Occipital lobe (tissue), 2 donors: ENCODE results near the gene NME3. TPM values are rescaled to one million over a fixed set of nuclear protein-coding genes. Genes with fewer than 3 reads are reported as not detected.

Experiments used
- DNase-seq: peaks from one replicate; lab custom pipeline; 2025; lab: John Stamatoyannopoulos, UW
- total RNA-seq: library from RNA; depleted of rRNA; stranded (reverse); fragments of >200 nt; gene quantifications from one replicate; pipeline ENCODE4 v1.2.3, GENCODE V29; 2014

Gene NME3
- total RNA-seq, 1 donor from 2014 or later: 26.2 TPM

DNA sequence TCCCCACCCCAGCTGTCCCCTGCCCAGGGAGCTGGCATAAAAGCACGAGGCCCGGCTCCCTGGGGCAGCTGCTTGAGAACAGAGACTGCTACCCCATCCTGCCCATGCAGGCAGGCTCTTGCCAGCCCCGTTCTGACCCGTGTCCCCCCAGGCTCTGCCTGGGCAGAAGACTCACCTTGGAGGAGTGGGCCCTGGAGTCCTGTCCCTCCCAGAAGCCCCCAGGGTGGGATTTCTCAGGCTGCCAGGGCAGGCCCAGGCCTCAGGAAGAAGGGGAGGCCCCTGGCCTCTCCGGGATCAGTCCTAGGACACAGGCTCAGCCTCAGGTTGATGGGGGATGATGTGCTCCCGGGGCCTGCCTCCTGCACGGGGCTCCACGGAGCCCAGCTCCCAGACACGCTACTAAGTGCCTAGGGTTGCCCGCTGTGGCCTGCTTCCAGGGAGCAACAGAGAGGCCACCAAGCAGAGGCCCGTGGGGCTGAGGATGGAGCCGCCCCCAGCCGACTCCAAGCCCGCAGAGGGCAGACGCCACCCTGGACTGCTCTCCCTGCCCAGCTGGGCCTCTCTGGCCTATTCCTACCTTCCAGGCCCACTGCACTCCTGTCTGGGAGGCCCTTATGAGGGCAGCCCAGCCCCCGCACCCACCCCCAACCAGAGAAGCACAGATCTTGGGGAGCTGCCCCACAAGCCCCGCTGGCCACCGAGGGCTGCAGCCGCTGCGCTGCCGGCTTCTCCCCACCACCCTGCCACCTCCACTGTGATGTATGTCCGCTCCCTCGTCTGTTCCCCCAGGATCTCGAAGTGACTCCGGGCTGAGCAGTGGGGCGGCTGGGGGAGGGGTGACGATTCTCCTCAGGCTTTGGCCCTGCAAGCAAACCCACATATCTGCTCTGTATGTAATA, 1.7 kb downstream of the NME3 start:
- no peak for DNase-seq

DNA sequence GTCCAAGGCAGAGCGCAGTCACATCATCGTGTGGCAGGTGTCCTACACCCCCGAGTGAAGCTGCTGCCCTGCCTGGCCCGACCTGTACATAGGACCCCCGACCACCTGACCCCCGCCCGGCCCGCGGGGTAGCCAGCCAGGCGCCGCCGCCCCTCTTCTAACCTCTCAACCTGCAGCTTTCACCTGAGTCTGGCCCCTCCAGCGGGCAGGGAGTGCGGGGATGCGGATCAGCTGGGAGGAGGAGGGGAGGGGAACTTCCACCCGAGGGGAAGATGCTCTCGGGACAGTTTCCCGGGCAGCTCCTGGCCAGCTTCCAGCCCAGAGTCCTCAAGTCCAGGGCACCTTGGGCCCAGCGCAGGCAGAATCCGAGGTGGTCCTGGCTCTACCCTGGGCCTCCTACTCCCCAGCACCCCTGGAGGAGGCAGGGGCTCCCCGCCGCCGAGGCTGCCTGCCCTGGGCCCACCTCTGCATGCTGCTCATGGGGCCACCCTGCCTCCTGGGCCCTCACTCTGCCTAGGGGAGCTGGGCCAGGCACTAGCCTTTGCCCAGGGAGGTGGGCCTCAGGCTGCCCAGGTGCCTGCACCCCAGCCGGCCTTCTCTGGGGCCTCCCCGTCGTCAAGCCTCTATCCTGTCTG, 2.5 kb downstream of the NME3 start:
- no peak for DNase-seq

DNA sequence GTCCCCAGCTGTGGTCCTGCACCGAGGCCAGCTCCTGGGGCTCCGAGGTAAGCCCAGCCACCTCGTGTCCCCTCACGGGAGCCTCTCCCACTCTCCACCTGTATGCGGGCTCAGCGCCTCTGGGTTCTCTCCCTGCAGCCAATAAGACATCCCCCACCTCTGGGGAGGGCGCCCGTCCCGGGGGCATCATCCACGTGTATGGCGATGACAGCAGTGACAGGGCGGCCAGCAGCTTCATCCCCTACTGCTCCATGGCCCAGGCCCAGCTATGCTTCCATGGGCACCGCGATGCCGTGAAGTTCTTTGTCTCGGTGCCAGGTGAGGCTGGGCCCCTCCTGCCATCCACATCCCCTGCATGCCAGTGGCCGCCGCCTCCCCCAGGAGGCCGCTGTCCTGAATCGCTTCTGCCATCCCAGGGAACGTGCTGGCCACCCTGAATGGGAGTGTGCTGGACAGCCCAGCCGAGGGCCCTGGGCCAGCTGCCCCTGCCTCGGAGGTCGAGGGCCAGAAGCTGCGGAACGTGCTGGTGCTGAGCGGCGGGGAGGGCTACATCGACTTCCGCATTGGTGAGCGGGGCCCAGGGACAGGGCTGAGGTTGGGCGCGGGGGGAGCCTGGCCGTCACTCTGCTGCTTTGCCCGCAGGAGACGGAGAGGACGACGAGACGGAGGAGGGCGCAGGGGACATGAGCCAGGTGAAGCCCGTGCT, 3.1 kb downstream of the NME3 start:
- no peak for DNase-seq

DNA sequence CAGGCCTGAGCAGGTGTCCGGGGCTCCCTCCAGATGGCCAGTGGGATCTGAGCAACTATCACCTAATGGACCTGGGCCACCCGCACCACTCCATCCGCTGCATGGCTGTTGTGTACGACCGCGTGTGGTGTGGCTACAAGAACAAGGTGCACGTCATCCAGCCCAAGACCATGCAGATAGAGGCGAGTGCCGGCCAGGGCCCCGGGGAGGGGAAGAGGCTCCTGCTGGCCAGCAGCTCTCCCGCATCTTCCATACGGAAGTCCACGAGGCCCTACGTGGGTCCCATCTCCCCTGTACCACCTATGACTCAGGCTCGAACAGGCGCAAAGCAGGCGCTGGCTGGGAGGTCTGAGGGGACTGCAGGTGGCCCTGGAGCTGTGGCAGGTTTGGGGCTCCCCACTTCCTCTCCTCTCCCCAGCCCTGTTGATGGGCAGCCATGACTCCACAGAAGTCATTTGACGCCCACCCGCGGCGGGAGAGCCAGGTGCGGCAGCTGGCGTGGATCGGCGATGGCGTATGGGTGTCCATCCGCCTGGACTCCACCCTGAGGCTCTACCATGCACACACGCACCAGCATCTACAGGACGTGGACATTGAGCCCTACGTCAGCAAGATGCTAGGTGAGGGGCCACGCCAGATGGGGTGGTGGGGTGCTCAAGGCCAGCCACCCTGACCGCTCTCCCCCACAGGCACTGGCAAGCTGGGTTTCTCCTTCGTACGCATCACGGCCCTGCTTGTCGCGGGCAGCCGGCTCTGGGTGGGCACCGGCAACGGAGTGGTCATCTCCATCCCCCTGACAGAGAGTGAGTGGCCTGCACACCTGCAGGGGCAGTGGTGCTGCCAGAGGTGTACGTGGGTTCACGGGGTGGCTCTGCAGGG, 4.0 kb downstream of the NME3 start:
- no peak for DNase-seq

DNA sequence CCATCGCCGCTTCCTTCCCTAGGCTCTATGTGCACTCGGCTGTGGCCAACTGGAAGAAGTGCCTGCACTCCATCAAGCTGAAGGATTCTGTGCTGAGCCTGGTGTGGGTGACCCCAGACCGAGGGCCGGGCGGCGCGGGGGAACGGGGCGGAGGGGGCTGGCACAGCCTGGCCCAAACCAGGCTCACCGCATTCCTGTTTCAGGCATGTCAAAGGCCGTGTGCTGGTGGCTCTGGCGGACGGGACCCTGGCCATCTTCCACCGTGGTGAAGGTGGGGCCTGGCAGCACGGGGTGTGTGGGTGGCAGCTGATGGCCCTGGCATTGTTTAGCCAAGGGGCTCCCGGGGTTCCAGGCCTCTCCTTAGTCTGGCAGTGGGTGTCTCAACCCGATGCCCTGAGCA, 4.6 kb downstream of the NME3 start:
- DNase-seq: no peak

DNA sequence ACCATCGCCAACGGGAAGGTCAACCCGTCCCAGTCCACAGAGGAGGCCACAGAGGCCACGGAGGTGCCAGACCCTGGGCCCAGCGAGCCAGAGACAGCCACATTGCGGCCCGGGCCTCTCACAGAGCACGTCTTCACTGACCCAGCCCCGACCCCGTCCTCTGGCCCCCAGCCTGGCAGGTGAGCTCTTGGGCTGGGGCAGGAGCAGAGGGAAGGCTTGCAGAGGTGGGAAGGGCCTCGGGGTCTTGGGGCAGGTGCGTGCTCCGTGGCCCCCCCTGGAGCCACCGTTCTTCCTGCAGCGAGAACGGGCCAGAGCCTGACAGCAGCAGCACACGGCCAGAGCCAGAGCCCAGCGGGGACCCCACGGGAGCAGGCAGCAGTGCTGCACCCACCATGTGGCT, 5.1 kb downstream of the NME3 start:
- DNase-seq: no peak

DNA sequence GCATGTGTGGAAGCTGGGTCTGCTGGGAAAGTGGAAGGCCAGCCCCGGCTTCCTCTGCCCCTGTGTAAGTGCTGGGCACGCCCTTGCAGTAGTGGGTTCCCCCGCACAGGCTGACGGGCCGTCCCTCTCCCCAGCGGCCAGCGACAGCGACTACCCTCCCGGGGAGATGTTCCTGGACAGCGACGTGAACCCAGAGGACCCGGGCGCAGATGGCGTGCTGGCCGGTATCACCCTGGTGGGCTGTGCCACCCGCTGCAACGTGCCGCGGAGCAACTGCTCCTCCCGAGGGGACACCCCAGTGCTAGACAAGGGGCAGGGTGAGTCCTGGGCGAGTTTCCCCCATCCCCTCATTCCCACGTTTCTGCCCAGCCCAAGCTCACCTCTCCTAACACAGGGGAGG, 5.5 kb downstream of the NME3 start:
- DNase-seq: no peak

DNA sequence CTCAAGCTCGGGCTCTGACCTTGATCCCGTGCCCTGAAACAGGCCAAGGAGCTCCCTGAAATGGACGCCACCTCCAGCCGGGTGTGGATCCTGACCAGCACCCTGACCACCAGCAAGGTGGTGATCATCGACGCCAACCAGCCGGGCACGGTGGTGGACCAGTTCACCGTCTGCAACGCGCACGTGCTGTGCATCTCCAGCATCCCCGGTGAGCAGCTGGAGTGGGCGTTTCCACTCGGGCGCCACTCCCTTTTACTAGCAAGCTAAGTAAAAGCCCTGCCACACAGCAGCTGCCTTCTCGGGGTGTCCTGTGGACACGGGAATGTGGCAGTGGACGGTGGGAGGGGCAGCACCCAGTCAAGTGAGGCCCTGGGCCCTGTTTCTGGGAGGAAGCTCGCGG, 6.4 kb downstream of the NME3 start:
- DNase-seq: no peak

DNA sequence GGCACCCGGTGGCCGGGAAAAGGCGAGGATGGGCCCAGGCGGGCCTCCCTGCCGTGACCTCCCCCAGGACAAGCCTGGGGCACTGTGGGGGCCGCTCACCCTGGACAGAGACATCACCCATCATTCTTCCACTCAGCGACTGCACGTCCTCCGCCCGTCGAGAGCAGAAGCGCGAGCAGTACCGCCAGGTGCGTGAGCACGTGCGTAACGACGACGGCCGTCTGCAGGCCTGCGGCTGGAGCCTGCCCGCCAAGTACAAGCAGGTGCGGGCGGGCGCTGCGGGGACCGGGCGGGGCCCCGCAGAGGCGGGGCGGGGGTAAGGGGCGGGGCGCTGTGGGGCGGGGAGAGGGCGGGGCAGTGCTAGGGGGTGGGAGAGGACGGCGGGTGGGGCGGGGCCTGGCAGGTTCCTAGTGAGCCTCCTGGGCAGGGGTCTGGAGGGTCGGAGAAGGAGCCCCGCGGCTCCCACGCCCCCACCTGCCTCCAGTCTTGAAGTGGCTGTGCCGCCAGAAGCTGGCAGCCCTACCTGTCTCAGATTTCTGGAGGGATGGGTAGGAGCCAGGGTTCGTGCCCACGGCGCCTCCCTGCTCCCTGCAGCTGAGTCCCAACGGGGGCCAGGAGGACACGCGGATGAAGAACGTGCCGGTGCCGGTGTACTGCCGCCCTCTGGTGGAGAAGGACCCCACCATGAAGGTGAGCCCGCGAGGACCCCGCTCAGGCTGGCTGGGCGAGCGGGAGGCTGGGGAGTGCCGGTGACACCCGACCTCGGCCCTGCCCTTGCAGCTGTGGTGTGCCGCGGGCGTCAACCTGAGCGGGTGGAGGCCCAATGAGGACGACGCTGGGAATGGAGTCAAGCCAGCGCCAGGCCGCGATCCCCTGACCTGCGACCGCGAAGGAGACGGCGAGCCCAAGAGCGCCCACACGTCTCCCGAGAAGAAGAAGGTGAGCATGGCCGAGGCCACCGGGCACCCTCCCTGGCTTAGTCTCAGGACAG, 7.5 kb downstream of the NME3 start:
- no peak for DNase-seq

DNA sequence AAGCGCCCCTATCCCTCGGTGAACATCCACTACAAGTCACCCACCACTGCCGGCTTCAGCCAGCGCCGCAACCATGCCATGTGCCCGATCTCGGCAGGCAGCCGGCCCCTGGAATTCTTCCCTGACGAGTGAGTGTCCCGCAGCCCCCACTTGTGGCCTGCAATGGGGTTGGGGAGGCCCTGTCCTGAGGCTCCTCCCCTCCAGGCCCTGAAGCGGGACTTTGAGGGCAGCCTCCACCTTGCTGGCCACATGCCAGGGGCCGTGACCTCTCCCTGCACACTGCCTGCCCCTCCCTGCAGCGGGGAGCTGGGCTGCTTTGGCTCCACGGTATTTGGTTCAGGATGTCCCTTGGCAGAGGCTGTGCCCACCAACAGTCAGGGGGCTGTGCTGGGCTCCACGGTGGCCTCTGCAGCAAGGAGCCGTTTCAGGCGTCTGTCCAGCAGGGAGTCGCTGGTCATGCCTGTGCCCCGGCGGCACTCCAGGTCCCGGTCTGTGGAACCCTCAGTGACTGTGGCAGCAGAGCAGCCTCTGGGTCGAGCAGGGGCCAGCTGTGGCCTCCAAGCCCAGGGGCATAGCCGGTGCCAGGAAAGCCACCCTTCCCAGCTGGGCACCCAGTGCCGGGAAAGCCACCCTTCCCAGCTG, 8.3 kb downstream of the NME3 start:
- no peak for DNase-seq

DNA sequence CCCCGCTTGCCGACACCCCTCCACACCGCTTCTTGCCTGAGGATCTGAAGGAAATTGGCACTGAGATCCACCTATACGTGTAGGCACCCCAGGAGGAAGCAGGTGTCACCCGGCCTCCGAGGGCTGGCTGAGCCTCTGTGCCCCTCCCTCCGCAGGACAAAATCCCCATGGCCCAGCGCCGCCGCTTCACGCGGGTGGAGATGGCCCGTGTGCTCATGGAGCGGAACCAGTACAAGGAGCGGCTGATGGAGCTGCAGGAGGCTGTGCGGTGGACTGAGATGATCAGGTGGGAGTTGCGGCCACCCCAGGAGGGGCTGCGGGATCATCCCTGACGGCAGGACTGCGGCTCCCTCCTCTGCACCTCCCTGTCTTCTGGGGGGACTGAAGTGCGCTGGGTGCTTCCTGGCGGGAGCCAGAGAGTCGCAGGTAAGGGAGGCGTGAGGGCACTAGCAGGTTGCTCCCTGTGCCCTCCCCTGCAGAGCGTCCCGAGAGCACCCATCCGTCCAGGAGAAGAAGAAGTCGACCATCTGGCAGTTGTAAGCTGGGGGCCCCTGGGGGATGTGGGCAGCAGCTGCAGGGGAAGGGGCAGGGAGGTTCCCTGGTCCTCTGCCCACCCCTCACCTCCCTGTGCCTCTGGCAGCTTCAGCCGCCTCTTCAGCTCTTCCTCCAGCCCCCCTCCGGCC, 9.0 kb downstream of the NME3 start:
- no peak for DNase-seq

DNA sequence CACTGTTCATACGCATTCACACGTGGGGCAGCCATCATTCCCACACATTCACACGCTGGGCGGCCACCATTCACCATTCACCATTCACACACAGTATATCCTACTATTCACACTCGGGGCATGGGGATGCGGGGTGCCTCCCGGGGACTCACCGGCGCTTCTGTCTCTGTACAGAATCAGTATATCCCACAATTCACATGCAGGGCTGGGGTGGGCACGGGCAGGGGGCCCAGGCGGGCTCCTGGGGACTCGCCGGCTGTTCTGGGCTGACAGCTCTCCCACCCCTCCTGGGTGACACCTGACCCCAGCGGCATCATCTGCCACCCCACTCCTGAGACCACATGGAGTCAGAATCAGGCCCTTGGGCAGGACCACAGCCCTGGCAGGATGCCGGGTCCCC, 9.6 kb downstream of the NME3 start:
- DNase-seq: no peak

DNA sequence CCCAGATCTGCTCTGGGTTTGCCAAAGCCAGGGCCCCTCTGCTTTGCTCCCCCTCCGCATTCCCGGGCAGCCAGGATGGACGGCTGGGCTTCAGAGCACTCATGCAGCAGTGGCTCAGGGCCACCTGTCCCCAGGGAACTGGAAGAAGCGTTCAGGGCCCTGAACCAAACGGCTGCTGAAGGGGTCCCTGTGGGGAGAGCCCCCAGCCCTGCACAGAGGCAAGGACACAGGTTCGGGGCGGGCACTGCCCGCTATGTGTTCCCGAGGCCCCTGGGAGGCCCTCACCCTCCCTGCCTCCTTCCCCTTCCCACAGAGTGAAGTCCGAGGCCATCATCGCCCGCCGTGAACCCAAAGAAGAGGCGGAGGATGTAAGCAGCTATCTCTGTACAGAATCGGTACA, 10.4 kb downstream of the NME3 start:
- no peak for DNase-seq

DNA sequence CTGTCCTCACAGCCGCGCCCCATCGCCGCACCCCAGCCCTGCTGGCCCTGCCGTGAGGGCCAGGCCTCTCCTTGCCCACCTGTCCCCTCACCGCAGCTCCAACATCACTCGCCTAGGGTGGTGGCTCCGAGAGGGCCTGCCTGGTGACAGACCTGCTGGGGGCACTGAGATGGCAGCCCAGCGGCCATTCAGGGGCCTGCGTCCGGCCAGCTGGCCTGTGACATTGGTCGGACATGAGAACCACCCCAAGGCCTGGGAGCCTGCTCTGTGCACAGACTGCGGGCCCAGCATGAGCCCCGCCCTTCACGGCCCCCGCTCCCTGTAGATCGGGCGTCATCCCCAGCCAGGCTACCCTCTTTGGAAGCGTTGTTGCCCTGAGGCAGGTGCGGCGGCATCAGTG, 11.8 kb downstream of the NME3 start:
- DNase-seq: no peak

DNA sequence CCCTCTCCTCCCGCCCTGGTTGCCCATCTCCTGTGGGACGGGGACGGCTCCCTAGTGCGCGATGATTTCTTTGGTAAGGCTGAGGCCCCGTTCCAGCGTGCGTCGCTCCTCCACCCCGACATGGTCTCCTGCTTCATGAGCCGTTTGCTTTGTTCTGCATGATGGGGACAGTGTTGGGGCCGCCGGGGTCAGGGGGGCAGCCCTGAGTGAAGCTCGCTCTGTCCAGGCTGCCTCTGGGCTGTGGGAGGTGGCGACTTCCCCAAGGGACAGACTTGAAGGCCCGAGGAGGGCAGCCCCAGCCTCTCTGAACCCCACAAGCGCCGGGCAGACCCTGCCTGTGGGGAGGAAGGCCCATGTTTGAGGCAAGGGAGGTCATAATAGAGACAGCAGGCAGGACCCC, 12.4 kb downstream of the NME3 start:
- no peak for DNase-seq

DNA sequence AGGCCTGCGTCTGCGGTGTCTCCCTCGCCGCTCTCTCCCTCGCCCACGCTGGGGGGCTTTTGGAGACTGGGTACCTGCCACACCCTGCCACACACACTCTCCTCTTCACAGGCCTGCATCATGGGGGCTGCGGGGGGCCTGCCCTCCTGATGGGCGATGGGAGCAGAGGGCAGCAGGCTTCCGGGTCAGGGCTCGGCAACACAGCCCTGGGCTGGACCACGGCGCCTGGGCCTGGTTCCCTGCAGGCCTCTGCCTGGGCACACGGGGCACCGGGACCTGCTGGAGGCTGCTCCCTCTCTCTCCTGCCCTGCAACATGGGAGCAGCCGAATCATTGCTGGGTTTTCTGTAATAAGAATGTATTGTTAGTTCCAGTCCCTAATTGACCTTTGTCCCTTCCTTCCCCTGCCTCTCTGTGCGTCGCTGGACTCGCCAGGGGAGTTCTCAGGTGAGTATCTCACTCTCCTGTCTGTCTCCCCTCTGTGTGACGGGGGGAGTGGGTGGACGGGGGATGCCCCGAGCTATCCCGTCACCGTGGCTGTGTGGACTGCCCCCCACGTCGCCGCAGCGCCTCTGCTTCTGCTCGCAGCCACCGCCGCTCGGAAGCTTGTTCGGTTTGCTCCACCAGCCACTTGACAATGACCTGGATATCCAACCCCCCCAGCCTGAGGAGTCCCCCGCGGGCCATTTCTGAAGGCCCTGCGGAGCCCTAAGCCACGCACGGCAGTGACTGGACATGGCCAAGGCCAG, 13.5 kb downstream of the NME3 start:
- DNase-seq: no peak

DNA sequence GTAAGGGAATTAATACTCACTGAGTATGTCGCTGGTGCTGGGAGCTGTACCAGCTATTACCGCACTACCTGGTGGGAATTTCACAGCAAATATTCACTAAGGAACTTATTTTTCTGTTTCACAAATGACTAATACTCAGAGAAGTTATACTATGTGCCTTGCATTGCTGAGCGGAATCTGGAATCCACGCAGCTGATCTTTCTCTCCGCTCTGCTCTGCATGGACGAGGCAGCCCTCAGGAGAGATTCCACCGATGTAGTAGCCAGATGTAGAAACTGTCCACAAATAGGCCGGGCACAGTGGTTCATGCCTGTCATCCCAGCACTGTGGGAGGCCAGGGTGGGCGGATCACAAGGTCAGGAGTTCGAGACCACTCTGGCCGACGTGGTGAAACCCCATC, 17.1 kb downstream of the NME3 start:
- no peak for DNase-seq

DNA sequence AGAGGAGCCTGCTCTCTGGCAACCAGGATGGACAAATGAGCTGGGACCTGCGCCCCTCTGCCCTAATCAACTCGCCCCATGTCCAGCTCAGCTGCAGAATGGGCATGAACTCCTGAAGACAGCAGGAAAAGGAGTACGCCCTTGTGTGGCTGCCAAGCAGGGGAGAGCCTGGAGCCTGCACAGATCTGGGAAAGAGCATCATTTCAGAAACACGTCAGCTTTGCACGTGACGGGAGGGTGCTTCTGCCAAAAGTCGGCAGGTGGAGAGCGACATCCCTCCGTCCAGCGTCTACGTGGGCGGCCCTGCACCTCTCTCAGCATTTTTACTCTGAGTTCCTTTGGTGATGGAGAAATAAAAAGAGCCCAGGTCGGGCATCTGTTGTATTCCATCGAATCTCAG, 18.5 kb downstream of the NME3 start:
- no peak for DNase-seq
